Measurements from ENCODE around the gene AICDA. TPM values are rescaled to one million over a fixed set of nuclear protein-coding genes. Genes with fewer than 3 reads are reported as not detected.

AICDA gene
- total and polyA plus RNA-seq, 2 of the 13 experiments (the other 11 are each of a cell fraction or from before 2014, with no cell fraction given): not detected

GRCh38 chr12:8630131-8630530 is 17.5 kb upstream of the AICDA start (continued):
- no peak for TF ChIP-seq E2F2 (CRISPR knock-in tag; IDR thresholded peaks at IDR 0.05; ENCODE audit: borderline replicate concordance)

GRCh38 chr12:8629486-8630033 is 16.9 kb upstream of the AICDA start:
- in situ Hi-C loops (cut with HindIII; ENCODE audit: extremely low pct_ligation_motif_present, low pct_unique_long_range_greater_than_20kb): no loop called here
- BruUV-seq (replicated peaks): no TSS peak

More at GRCh38 chr12:8629486-8630033, 16.9 kb upstream of the AICDA start:
- FAIRE-seq (no peak), DNase-seq (ENCODE audit: low spot score) (no peak), ATAC-seq (no peak)
- Histone ChIP-seq H3K4me1 (ENCODE audit: insufficient read depth, low read length) (no peaks in the 10 kb centered on the region), H3K27me3 (ENCODE audit: control insufficient read depth in 1 of 2, insufficient read depth in 2 of 2, low read length in 2 of 2) (no peaks in the 10 kb centered on the region; a peak in 1 of 5 replicates), H4K20me1 (ENCODE audit: insufficient read depth, low read length) (no peaks in the 10 kb centered on the region), H3K9ac (ENCODE audit: insufficient read depth, low read depth, low read length) (no peak overlapping the region), H3K4me3 (replicated peaks in 1 of 3; ENCODE audit: insufficient read depth in 1 of 3, low read depth in 2 of 3, low read length in 3 of 3) (no peak overlapping the region), H3K9me3 (ENCODE audit: low read length) (no peaks in the 10 kb centered on the region), H3K4me2 (ENCODE audit: low read depth, low read length) (no peak overlapping the region), H3K79me2 (ENCODE audit: insufficient read depth, low read length) (no peaks in the 10 kb centered on the region), H3K36me3 (replicated peaks in 1 of 2; ENCODE audit: control insufficient read depth in 1 of 2, insufficient read depth in 2 of 2, low read length in 2 of 2) (no peaks in the 10 kb centered on the region), H2AFZ (ENCODE audit: low read length) (no peak overlapping the region), H3K27ac (ENCODE audit: extremely low read length, insufficient read depth, low read length) (no peak overlapping the region)
- ChIA-PET CTCF (ENCODE audit: low intra/inter-chr PET ratio, low total read pairs) (no interaction called here), POLR2A (no interaction called here)
- TF ChIP-seq IRF9 (CRISPR knock-in tag; IDR thresholded peaks at IDR 0.05; ENCODE audit: borderline replicate concordance) (no peak), ZNF343 (CRISPR knock-in tag; IDR thresholded peaks at IDR 0.05) (no peak), SATB2 (CRISPR knock-in tag; IDR thresholded peaks at IDR 0.05) (no peak), CSRNP1 (CRISPR knock-in tag; IDR thresholded peaks at IDR 0.05) (no peak), WIZ (CRISPR knock-in tag; IDR thresholded peaks at IDR 0.05) (no peak), KLF16 (CRISPR knock-in tag; IDR thresholded peaks at IDR 0.05) (no peak), SP1 (IDR thresholded peaks at IDR 0.05) (no peak), SP1 (CRISPR knock-in tag; IDR thresholded peaks at IDR 0.05) (no peak)
- WGBS (ENCODE audit: low lambda C conversion rate): 0% methylated on average over 3 of the region's 3 CpGs
- intact Hi-C loops (cut with micrococcal nuclease; ENCODE audit: unreplicated experiment): no loop called here
